Mammary epithelial cell (primary cell): ENCODE measurements around the gene RDH8.

Experiments
- EZH2 ChIP-seq: IDR thresholded peaks from 2 replicates; pipeline ENCODE4 v1.6.1; 2012; ENCODE audit warnings: low read length, inconsistent platforms, borderline replicate concordance
- TF ChIP-seq, protein P1 (sequence below), 2 donors: IDR thresholded peaks in 1 of 2; conservative IDR thresholded peaks in 1 of 2; 2 replicates each; pipeline ENCODE4 v1.5.1; 2011 to 2012; ENCODE audit warnings: inconsistent platforms in 2 of 2, low read length in 2 of 2, mild to moderate bottlenecking in 2 of 2, control low read depth in 1 of 2, low read depth in 1 of 2; ENCODE audit not compliant: insufficient read depth in 1 of 2; ENCODE audit errors: extremely low read depth in 1 of 2

DNA sequence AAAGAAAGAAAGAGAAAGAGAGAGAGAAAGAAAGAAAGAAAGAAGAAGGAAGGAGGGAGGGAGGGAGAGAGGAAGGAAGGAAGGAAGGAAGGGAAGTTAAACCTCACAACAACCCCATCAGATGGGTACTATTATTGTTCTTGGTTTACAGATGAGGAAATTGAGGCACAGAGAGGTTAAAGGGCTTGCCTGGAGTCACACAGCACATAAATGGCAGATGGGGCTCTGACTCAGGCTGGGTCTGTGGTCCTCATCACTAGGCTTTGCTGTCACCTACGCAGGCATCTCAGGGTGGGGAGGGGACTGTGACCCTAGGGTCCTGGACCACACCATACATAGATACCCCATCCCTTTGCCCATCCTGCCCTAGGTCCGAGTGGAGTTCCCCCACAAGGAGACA, 36.3 kb downstream of the RDH8 start:
- no peak for TF ChIP-seq EZH2
- TF ChIP-seq, protein P1, sequence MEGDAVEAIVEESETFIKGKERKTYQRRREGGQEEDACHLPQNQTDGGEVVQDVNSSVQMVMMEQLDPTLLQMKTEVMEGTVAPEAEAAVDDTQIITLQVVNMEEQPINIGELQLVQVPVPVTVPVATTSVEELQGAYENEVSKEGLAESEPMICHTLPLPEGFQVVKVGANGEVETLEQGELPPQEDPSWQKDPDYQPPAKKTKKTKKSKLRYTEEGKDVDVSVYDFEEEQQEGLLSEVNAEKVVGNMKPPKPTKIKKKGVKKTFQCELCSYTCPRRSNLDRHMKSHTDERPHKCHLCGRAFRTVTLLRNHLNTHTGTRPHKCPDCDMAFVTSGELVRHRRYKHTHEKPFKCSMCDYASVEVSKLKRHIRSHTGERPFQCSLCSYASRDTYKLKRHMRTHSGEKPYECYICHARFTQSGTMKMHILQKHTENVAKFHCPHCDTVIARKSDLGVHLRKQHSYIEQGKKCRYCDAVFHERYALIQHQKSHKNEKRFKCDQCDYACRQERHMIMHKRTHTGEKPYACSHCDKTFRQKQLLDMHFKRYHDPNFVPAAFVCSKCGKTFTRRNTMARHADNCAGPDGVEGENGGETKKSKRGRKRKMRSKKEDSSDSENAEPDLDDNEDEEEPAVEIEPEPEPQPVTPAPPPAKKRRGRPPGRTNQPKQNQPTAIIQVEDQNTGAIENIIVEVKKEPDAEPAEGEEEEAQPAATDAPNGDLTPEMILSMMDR (conservative IDR thresholded peaks at IDR 0.05 in 1 of 2, IDR thresholded peaks at IDR 0.05 in 1 of 2; ENCODE audit: extremely low read depth in 1 of 2, insufficient read depth in 1 of 2, low read depth in 1 of 2, low read length in 2 of 2) = no peak
